GM21526 (cell line): ENCODE measurements around the gene ITPR2.
"Not testable (repeated sequence)": the region's sequence is repeated elsewhere in the genome, so short reads cannot be mapped to it uniquely, and the experiment has no call there.

Source experiments
- ATAC-seq: cut with Tn5 transposase; IDR thresholded peaks from one replicate; pipeline ENCODE4 v1.9.1; 2021; ENCODE audit warnings: moderate library complexity; ENCODE audit not compliant: unreplicated experiment, low FRiP score

Gene ITPR2

DNA sequence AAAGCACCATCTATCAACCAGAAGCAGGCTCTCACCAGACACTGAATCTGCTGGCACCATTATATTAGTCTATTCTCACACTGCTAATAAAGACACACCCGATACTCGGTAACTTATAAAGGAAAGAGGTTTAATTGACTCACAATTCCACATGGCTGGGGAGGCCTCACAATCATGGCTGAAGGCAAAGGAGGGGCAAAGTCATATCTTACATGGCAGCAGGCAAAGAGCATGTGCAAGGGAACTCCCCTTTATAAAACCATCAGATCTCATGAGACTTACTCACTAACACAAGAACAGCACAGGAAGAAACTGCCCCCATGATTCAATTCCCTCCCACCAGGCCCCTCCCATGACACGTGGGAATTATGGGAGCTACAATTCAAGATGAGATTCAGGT, 188.6 kb downstream of the ITPR2 start:
- ATAC-seq: not testable (repeated sequence)

GRCh38 chr12:26643532-26644315, 189.3 kb downstream of the ITPR2 start:
- no peak for ATAC-seq

GRCh38 chr12:26642361-26642760, 190.6 kb downstream of the ITPR2 start:
- ATAC-seq: no peak

- ATAC-seq: no peak
Observed at GRCh38 chr12:26636710-26637328, 196.2 kb downstream of the ITPR2 start.

DNA sequence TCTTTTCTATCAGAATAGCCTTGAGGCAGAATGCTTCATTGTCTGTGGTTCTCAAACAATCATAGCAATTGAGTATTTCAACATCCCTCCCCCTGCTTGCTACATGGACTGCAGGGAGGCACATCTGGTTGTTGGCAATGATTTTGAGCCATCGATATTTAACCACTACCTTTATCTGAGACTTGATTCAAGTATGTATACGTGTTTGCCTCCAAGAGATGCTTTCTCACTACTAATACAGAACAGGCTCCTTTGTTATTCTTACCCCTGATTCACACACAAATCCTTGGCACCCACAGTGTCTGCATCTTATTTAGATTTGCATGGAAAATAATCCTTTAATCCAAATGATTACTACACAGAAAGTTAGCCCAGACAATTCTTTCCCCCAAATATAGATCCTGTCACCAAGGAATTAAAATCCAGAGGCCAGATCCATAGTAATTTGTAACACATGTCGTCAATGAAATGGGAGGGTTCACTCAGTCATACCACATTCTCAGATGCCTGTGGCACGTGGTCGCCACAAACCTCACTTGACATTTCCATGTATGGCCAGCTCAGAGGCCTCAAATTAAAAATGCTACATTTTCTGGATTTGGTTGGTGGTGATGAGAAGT, 199.3 kb downstream of the ITPR2 start:
- ATAC-seq: no peak

DNA sequence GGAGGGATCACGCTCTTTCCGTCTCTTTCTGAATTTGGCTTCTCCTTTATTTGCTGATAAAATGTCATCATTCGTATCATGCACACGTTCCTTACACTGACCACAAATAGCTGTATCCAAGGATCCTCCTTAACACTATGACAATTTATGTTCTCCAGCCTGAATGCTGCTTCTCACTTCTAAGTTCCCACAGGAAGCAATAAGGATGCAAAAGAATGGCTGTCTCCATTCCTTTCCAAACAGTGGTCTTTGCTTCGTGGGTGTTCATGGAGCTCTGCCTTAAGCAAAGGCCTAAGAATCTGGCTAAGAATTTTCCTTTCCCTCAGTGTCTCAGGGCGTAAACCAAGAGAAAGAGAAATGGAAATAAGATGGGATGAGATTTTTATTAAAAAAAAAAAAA, 200.2 kb downstream of the ITPR2 start:
- ATAC-seq: no peak

DNA sequence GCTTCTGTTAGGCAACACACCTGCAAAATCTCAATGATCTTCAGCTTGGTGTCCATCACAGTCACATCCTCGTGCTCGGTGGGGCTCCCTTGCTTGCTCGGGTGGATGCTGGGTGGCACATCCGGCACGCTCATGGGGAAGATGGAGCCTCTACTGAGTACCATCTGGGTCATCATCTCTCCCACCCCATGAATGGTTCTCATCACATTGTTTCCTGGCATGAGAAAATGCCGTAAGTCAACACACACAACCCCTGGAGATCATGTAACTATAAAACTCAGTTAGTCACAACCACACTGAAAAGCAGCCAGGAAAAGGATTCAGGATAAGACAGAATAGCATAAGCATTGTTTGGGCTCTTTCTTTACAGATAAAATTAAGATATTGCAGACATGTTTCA, 201.1 kb downstream of the ITPR2 start:
- ATAC-seq: no peak

- ATAC-seq: no peak
Observed at GRCh38 chr12:26630546-26631027, 202.4 kb downstream of the ITPR2 start.

- ATAC-seq: no peak
Observed at GRCh38 chr12:26629864-26630263, 203.1 kb downstream of the ITPR2 start.

DNA sequence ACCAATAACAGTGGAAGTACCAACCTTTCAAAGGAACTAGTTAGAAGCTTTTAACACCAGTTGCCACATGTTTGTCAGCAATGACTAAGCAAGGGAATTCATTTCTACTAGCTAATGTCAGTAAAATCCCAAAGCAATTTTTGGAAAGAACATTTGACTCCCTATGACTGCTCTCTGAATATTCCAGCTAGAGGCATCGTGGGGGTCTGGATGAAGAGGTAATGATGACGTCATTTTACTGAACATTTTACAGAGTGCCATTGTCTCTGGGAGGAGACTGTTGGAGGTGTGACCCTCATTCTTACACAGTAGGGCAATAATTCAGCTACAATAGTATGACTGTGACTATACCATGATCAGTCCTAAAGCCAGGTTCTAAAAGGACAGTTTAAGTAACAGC, 204.8 kb downstream of the ITPR2 start:
- no peak for ATAC-seq

- ATAC-seq: no peak
Observed at GRCh38 chr12:26627335-26627734, 205.7 kb downstream of the ITPR2 start.

GRCh38 chr12:26623136-26623535, 209.9 kb downstream of the ITPR2 start:
- ATAC-seq: no peak

- no peak for ATAC-seq
Observed at GRCh38 chr12:26622601-26623000, 210.4 kb downstream of the ITPR2 start.

GRCh38 chr12:26621932-26622331, 211.1 kb downstream of the ITPR2 start:
- ATAC-seq: no peak

- no peak for ATAC-seq
Observed at GRCh38 chr12:26620907-26621306, 212.1 kb downstream of the ITPR2 start.

GRCh38 chr12:26617513-26617912, 215.5 kb downstream of the ITPR2 start:
- no peak for ATAC-seq

- ATAC-seq: no peak
Observed at GRCh38 chr12:26614011-26614616, 218.9 kb downstream of the ITPR2 start.

GRCh38 chr12:26612203-26612602, 220.8 kb downstream of the ITPR2 start:
- ATAC-seq: no peak

DNA sequence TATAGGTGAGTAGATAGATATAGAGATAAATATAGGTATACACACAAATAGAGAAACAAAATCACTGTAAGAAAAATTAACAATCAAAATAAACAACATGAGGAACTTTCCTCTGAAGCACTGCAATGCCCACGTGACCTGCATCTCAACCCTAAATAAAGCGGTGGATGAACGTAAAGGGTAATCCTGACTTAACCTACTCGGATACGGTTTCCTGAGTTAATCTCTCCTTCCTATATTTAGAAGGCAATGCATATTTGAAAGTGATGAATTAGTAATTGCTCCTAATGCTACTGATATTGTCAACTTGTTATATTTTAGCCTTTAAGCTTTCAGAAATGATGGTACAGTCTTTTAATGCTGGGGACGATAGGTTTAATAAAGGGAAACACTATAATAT, 221.4 kb downstream of the ITPR2 start:
- ATAC-seq: no peak

- ATAC-seq: no peak
Observed at GRCh38 chr12:26610774-26611173, 222.2 kb downstream of the ITPR2 start.

DNA sequence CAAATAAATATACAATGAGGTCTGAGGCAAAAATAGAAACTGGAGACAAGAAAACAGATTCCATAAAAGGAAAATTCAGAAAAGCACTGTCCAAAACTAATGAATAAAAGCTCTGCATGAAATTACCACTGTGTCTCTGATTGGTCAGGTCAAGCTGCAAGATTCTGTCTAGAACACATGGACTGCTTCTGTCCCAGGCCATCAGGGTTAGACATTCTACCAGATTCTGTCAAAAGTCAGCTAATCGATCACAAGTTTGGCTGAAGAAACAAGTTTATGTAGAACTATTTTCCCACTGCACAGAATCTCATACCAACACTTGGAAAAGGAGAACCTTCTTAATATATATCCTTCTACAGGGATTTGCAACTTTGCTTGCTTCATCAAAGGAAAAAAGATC, 223.0 kb downstream of the ITPR2 start:
- no peak for ATAC-seq
